Activated CD4-positive, alpha-beta memory T cell treated with anti-CD3 and anti-CD28 coated beads for 36 hours (primary cell): ENCODE results near the gene FBXO47. TPM values are rescaled to one million over a fixed set of nuclear protein-coding genes. Genes with fewer than 3 reads are reported as not detected.

Experiments
- CTCF ChIA-PET: fragments of 350-600 bp; sonication (Branson Sonifier 250); formaldehyde crosslinking; loops from one replicate; lab custom pipeline; 2021; ENCODE audit warnings: antibody characterized with exemption, inconsistent platforms; lab: Charles Lee
- POLR2A ChIA-PET: fragments of 350-600 bp; sonication (Branson Sonifier 250); formaldehyde crosslinking; loops from one replicate; lab custom pipeline; 2021; ENCODE audit warnings: antibody characterized with exemption; lab: Charles Lee
- DNase-seq: peaks from one replicate; pipeline ENCODE4 v3.0.0-alpha.2; 2020
- H3K27ac Mint-ChIP-seq: one replicate; pipeline ENCODE4 v1.8.0; 2021; ENCODE audit warnings: mixed read lengths
- H3K27me3 Mint-ChIP-seq: one replicate; pipeline ENCODE4 v1.8.0; 2021; ENCODE audit warnings: mixed read lengths
- H3K36me3 Mint-ChIP-seq: one replicate; pipeline ENCODE4 v1.8.0; 2021; ENCODE audit warnings: mixed read lengths
- H3K4me1 Mint-ChIP-seq: one replicate; pipeline ENCODE4 v1.8.0; 2021; ENCODE audit warnings: low read depth, mixed read lengths
- H3K4me3 Mint-ChIP-seq: one replicate; pipeline ENCODE4 v1.8.0; 2021; ENCODE audit warnings: mild to moderate bottlenecking, mixed read lengths
- H3K9me3 Mint-ChIP-seq: one replicate; pipeline ENCODE4 v1.8.0; 2021; ENCODE audit warnings: mixed read lengths
- intact Hi-C: fragments of 100-400 bp; cut with micrococcal nuclease; formaldehyde crosslinking; loops from one replicate; pipeline ENCODE4 v1.15.1; 2023
- total RNA-seq, 2 experiments: library from RNA; stranded (reverse); gene quantifications; one replicate each; pipeline ENCODE4 v1.2.3, GENCODE V29; 2021

FBXO47 gene
- total RNA-seq, 2 experiments from 2014 or later = not detected

- ChIA-PET POLR2A (no interaction called here), CTCF (interaction anchor here (1.1 kb wide), 1 partner anchor 57 kb away, joined by 3 read pairs; no protein-coding TSS in a partner anchor)
- peaks cover 15% of the 10 kb centered on the region for H3K36me3 Mint-ChIP-seq
- H3K27ac Mint-ChIP-seq = peak overlapping the region; percentile 42
- intact Hi-C loops = no loop called here
- H3K4me3 Mint-ChIP-seq = no peak overlapping the region
- H3K4me1 Mint-ChIP-seq = peaks cover 12% of the 10 kb centered on the region
- H3K27me3 Mint-ChIP-seq = no peaks in the 10 kb centered on the region
- no peaks in the 10 kb centered on the region for H3K9me3 Mint-ChIP-seq
- DNase-seq = no peak
Measured at GRCh38 chr17:38908676-38909181, 58.5 kb downstream of the FBXO47 start.

- POLR2A ChIA-PET = no interaction called here
- no peaks in the 10 kb centered on the region for H3K9me3 Mint-ChIP-seq
- DNase-seq = no peak
- intact Hi-C loops = no loop called here
- H3K27me3 Mint-ChIP-seq = no peaks in the 10 kb centered on the region
- H3K4me3 Mint-ChIP-seq = no peak overlapping the region
- CTCF ChIA-PET = interaction anchor here (1.0 to 1.4 kb wide), 5 partner anchors 17 to 246 kb away, joined by 3 to 6 read pairs (median 3); partner anchors contain the start of gene LASP1NB
- peaks cover 19% of the 10 kb centered on the region for H3K36me3 Mint-ChIP-seq
- H3K4me1 Mint-ChIP-seq = peaks cover 16% of the 10 kb centered on the region
- H3K27ac Mint-ChIP-seq = no peak overlapping the region
Measured at GRCh38 chr17:38907930-38908675, 59.1 kb downstream of the FBXO47 start.

GRCh38 chr17:38906460-38907228, 60.6 kb downstream of the FBXO47 start:
- intact Hi-C loops = no loop called here
- Mint-ChIP-seq H3K9me3 (no peaks in the 10 kb centered on the region), H3K4me3 (no peak overlapping the region), H3K4me1 (peaks cover 18% of the 10 kb centered on the region), H3K27me3 (no peaks in the 10 kb centered on the region), H3K36me3 (peaks cover 22% of the 10 kb centered on the region), H3K27ac (no peak overlapping the region)
- POLR2A ChIA-PET = interaction anchor here (1.0 kb wide), 1 partner anchor 36 kb away, joined by 4 read pairs; the partner anchor contains the start of gene LASP1
- CTCF ChIA-PET = interaction anchor here (0.6 to 1.4 kb wide), 7 partner anchors 15 to 258 kb away, joined by 3 to 6 read pairs (median 3); partner anchors contain the start of gene LASP1NB
- no peak for DNase-seq

GRCh38 chr17:38905375-38905774, 61.8 kb downstream of the FBXO47 start:
- peaks cover 29% of the 10 kb centered on the region for H3K4me1 Mint-ChIP-seq
- no peak for DNase-seq
- no peak overlapping the region for H3K27ac Mint-ChIP-seq
- no peaks in the 10 kb centered on the region for H3K9me3 Mint-ChIP-seq
- no peaks in the 10 kb centered on the region for H3K27me3 Mint-ChIP-seq
- intact Hi-C loops = no loop called here
- peaks cover 30% of the 10 kb centered on the region for H3K36me3 Mint-ChIP-seq
- CTCF ChIA-PET = no interaction called here
- POLR2A ChIA-PET = no interaction called here
- H3K4me3 Mint-ChIP-seq = no peak overlapping the region

- no peaks in the 10 kb centered on the region for H3K9me3 Mint-ChIP-seq
- intact Hi-C loops = no loop called here
- ChIA-PET POLR2A (no interaction called here), CTCF (interaction anchor here (2.0 kb wide), 1 partner anchor 32 kb away, joined by 7 read pairs; no protein-coding TSS in a partner anchor)
- DNase-seq = no peak
- H3K27me3 Mint-ChIP-seq = no peaks in the 10 kb centered on the region
- H3K36me3 Mint-ChIP-seq = peaks cover 30% of the 10 kb centered on the region
- peaks cover 30% of the 10 kb centered on the region for H3K4me1 Mint-ChIP-seq
- H3K27ac Mint-ChIP-seq = no peak overlapping the region
- no peak overlapping the region for H3K4me3 Mint-ChIP-seq
Measured at GRCh38 chr17:38904892-38905291, 62.3 kb downstream of the FBXO47 start.

- POLR2A ChIA-PET = interaction anchor here (1.3 kb wide), 1 partner anchor 10 kb away, joined by 3 read pairs; no protein-coding TSS in a partner anchor
- Mint-ChIP-seq H3K4me3 (no peak overlapping the region), H3K4me1 (peaks cover 43% of the 10 kb centered on the region), H3K27ac (no peak overlapping the region), H3K27me3 (no peaks in the 10 kb centered on the region), H3K36me3 (peaks cover 41% of the 10 kb centered on the region), H3K9me3 (no peaks in the 10 kb centered on the region)
- DNase-seq = no peak
- CTCF ChIA-PET = interaction anchor here (1.1 to 2.0 kb wide), 3 partner anchors 30 to 261 kb away, joined by 3 to 7 read pairs (median 5); no protein-coding TSS in a partner anchor
- intact Hi-C loops = no loop called here
Measured at GRCh38 chr17:38903404-38903803, 63.8 kb downstream of the FBXO47 start.

GRCh38 chr17:38900978-38901656, 66.1 kb downstream of the FBXO47 start:
- H3K27me3 Mint-ChIP-seq = no peaks in the 10 kb centered on the region
- peaks cover 52% of the 10 kb centered on the region for H3K36me3 Mint-ChIP-seq
- ChIA-PET POLR2A (interaction anchor here (1.9 to 3.0 kb wide), 3 partner anchors 30 to 48 kb away, joined by 6 to 14 read pairs (median 8); partner anchors contain the start of genes LASP1 and RPL23), CTCF (interaction anchor here (0.6 to 2.1 kb wide), 8 partner anchors 14 to 351 kb away, joined by 3 to 6 read pairs (median 4); partner anchors contain the start of genes LASP1 and LASP1NB)
- intact Hi-C loops = no loop called here
- peak overlapping the region; percentile 79 for H3K27ac Mint-ChIP-seq
- peak overlapping the region; percentile 12 for H3K4me3 Mint-ChIP-seq
- H3K4me1 Mint-ChIP-seq = peaks cover 55% of the 10 kb centered on the region
- H3K9me3 Mint-ChIP-seq = no peaks in the 10 kb centered on the region
- DNase-seq = peak; percentile 49

- Mint-ChIP-seq H3K4me1 (peaks cover 62% of the 10 kb centered on the region), H3K36me3 (peaks cover 45% of the 10 kb centered on the region), H3K27me3 (no peaks in the 10 kb centered on the region), H3K9me3 (no peaks in the 10 kb centered on the region), H3K27ac (peak overlapping the region; percentile 94), H3K4me3 (peak overlapping the region; percentile 58)
- intact Hi-C loops = loop anchor here (10.0 kb wide), 1 partner anchor 45 kb away; no protein-coding TSS in a partner anchor
- DNase-seq = no peak
- ChIA-PET POLR2A (interaction anchor here (0.6 to 3.1 kb wide), 4 partner anchors 13 to 46 kb away, joined by 3 to 31 read pairs (median 8); partner anchors contain the start of genes LASP1 and RPL23), CTCF (interaction anchor here (0.7 to 3.0 kb wide), 8 partner anchors 14 to 300 kb away, joined by 3 to 16 read pairs (median 4); partner anchors contain the start of genes LASP1 and RPL19)
Measured at GRCh38 chr17:38899421-38899820, 67.8 kb downstream of the FBXO47 start.

GRCh38 chr17:38898812-38899348, 68.3 kb downstream of the FBXO47 start:
- Mint-ChIP-seq H3K9me3 (no peaks in the 10 kb centered on the region), H3K4me1 (peaks cover 67% of the 10 kb centered on the region), H3K27ac (peak overlapping the region; percentile 94), H3K4me3 (peak overlapping the region; percentile 58), H3K27me3 (no peaks in the 10 kb centered on the region), H3K36me3 (peaks cover 41% of the 10 kb centered on the region)
- CTCF ChIA-PET = interaction anchor here (0.5 to 3.0 kb wide), 10 partner anchors 14 to 301 kb away, joined by 3 to 16 read pairs (median 4); partner anchors contain the start of genes LASP1 and RPL19
- POLR2A ChIA-PET = interaction anchor here (0.6 to 3.1 kb wide), 6 partner anchors 13 to 46 kb away, joined by 3 to 31 read pairs (median 4); partner anchors contain the start of genes LASP1 and RPL23
- DNase-seq = peak; percentile 94
- intact Hi-C loops = loop anchor here (1.0 to 10.0 kb wide), 3 partner anchors 30 to 74 kb away; partner anchors contain the start of gene CWC25

GRCh38 chr17:38898291-38898679, 68.9 kb downstream of the FBXO47 start:
- Mint-ChIP-seq H3K36me3 (peaks cover 36% of the 10 kb centered on the region), H3K9me3 (no peaks in the 10 kb centered on the region), H3K4me3 (peak overlapping the region; percentile 58), H3K4me1 (peaks cover 70% of the 10 kb centered on the region), H3K27ac (peak overlapping the region; percentile 94), H3K27me3 (no peaks in the 10 kb centered on the region)
- peak; percentile 58 for DNase-seq
- intact Hi-C loops = loop anchor here (1.0 to 10.0 kb wide), 3 partner anchors 29 to 73 kb away; partner anchors contain the start of gene CWC25
- ChIA-PET CTCF (interaction anchor here (0.5 to 3.0 kb wide), 8 partner anchors 13 to 347 kb away, joined by 3 to 16 read pairs (median 4); partner anchors contain the start of gene LASP1), POLR2A (interaction anchor here (0.9 to 3.1 kb wide), 7 partner anchors 12 to 254 kb away, joined by 3 to 31 read pairs (median 5); partner anchors contain the start of genes LASP1 and RPL23)
